ENCODE results near the gene PSAT1.

GRCh38 chr9:78321505-78321904 is 24.6 kb downstream of the PSAT1 start:
- no peak for TF ChIP-seq CTCF (conservative IDR thresholded peaks at IDR 0.05; ENCODE audit: low read depth, low read length)
- no peak for TF ChIP-seq EZH2 (IDR thresholded peaks at IDR 0.05; ENCODE audit: borderline replicate concordance, low read depth, low read length, poor library complexity, severe bottlenecking)
